ENCODE data around the gene MYO3B.

- TF ChIP-seq CTCF (IDR thresholded peaks at IDR 0.05; ENCODE audit: low read depth, low read length) (no peak), EZH2phosphoT487 (IDR thresholded peaks at IDR 0.05; ENCODE audit: low read depth) (no peak)
Measured at GRCh38 chr2:170350929-170351826, 173.2 kb downstream of the MYO3B start.
